ENCODE data around the gene LRP2. TPM values are rescaled to one million over a fixed set of nuclear protein-coding genes. Genes with fewer than 3 reads are reported as not detected.

LRP2 gene
- total RNA-seq, 2 donors from 2014 or later, result 0.05 TPM; not detected in 1

DNA sequence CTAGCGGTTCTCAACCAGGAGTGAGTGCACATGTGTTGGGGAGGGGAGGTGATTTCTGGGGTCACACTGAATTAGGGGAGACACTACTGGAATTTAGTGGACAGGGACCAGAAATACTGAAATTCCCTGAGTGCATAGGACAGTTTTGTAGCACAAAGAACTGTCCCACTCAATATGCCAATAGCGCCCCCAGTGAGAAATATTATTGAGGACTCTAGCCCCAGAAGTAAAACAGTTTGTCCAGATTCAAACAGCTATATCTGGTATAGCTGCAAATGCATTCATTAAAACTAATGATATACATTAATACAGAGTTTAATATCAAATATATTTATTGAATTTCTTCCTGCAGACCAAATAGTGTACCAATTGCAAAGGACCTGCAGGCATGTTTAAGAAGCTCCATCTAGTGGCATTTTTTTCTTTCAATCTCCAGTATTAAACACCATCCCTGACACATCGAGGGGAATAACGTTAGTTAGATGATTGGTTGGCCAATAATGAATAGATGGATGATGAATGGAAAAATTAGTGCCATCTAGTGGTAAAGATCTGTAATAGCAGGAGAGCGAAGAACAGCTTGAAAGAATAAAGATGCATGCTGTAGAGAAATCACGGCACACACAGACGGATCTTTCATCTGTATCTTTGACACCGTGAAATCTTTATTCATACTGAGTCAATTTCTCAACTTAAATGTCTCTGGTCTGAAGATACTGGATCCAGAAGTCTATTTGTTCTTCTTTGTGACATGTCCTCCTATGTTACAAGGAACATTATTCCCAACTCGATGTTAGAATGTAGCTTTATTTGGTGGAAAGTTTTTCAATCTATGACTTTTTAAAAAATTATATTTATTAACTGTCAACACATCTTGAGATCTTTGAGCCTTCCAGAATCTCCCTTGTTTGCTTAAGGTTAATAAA is 230.5 kb downstream of the LRP2 start:
- H3K4me1 ChIP-seq, result no peaks in the 10 kb centered on the region
- intact Hi-C loops (cut with DNase I), result no loop called here
- no peaks in the 10 kb centered on the region for H3K27me3 ChIP-seq
- H3K27ac ChIP-seq, result no peak overlapping the region
- no peak for DNase-seq
- H3K9ac ChIP-seq (ENCODE audit: low read depth in 2 of 2, low read length in 2 of 2), result no peak overlapping the region
- TF ChIP-seq, protein P1, sequence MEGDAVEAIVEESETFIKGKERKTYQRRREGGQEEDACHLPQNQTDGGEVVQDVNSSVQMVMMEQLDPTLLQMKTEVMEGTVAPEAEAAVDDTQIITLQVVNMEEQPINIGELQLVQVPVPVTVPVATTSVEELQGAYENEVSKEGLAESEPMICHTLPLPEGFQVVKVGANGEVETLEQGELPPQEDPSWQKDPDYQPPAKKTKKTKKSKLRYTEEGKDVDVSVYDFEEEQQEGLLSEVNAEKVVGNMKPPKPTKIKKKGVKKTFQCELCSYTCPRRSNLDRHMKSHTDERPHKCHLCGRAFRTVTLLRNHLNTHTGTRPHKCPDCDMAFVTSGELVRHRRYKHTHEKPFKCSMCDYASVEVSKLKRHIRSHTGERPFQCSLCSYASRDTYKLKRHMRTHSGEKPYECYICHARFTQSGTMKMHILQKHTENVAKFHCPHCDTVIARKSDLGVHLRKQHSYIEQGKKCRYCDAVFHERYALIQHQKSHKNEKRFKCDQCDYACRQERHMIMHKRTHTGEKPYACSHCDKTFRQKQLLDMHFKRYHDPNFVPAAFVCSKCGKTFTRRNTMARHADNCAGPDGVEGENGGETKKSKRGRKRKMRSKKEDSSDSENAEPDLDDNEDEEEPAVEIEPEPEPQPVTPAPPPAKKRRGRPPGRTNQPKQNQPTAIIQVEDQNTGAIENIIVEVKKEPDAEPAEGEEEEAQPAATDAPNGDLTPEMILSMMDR (IDR thresholded peaks at IDR 0.05), result peak; percentile 91
- no peaks in the 10 kb centered on the region for H3K9me3 ChIP-seq
- H3K4me3 ChIP-seq, result no peak overlapping the region
- no peaks in the 10 kb centered on the region for H3K36me3 ChIP-seq

DNA sequence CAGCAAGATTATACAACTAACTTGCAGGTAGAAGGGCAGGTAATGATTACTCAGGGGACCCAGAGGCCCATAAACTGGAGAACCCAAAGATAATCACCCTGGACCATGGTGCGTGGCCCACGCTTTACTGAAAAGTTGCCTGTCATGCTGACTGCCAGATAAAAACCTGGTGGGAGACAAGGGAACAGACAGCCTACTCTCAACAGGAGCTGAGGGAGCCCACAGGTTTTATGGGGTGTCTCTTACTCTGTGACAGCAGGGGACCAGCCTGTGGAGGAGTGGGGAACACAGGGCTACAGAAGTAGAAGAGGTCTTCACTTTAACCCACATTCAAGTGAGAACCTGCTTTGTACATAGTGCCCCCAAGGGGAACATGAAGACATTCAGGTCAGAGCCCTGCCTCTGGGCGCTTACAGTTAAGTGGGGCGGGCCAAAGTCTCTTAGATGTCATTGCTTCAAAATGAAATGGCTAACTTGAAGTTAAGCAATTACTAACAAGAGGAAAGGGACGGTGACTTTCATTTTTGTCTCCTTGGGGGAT is 232.6 kb downstream of the LRP2 start:
- intact Hi-C loops (cut with DNase I), result no loop called here
- DNase-seq, result no peak

DNA sequence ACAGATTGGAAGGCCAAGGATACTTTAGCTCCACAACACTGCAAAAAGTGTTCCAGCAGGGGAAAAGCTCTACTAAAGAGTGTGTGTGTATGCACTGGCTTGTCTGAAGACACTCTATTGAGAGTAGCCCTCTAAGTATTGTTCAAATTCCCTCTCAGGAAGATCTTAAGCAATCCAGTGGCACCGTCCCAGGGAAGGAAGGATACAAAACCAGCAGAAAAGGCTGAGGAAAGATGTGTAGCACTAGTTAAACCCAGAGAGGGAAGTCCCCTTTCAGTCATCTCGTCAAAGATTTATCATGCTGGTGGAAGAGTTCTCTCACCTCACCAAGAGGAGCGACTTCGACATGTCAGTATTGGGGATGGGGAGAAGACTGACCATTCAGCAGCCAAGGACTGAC is 242.5 kb downstream of the LRP2 start:
- intact Hi-C loops (cut with DNase I), result no loop called here

More for the DNA sequence above, 232.6 kb downstream of the LRP2 start:
- no peak overlapping the region for H3K27ac ChIP-seq
- H3K4me3 ChIP-seq, result no peak overlapping the region
- H3K27me3 ChIP-seq, result no peaks in the 10 kb centered on the region
- H3K4me1 ChIP-seq, result no peaks in the 10 kb centered on the region
- H3K9me3 ChIP-seq, result no peaks in the 10 kb centered on the region
- no peaks in the 10 kb centered on the region for H3K36me3 ChIP-seq
- TF ChIP-seq, protein P1 (IDR thresholded peaks at IDR 0.05), result no peak
- no peak overlapping the region for H3K9ac ChIP-seq (ENCODE audit: low read depth in 2 of 2, low read length in 2 of 2)

DNA sequence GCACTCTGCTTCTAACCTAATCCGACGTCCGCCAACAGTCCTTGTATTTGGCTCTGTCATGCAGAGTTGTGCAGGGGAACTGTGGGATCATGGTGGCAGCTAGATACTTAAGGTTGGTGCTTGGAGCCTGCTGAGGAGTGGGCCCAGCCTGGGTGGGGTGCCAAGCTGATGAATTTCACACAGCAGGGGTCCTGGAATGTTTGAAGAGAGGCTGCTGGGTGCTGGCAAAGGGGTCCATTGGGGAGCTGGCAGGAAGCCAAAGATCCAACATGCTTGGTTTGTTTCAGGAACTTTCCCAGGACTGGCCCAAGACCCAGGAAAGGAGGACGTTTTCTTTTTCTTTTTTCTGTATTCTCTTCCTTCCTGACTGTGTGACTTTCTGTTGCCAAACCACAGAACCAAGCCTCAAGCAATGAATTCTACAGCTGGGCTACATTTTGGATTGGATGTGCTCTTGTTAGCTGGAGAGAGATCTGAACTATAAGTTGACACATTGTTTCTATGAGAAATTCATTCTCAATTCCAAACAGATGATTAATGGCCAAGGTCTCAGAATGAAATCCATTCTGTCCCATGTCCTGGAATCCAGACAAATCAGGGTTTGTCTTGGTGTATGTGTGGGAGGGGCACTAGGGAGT is 243.1 kb downstream of the LRP2 start:
- Histone ChIP-seq H3K9ac (ENCODE audit: low read depth in 2 of 2, low read length in 2 of 2) (no peak overlapping the region), H3K27ac (no peak overlapping the region), H3K4me3 (no peak overlapping the region), H3K27me3 (no peaks in the 10 kb centered on the region), H3K36me3 (no peaks in the 10 kb centered on the region), H3K9me3 (no peaks in the 10 kb centered on the region), H3K4me1 (no peaks in the 10 kb centered on the region)
- DNase-seq, result no peak
- TF ChIP-seq, protein P1 (IDR thresholded peaks at IDR 0.05), result no peak
- intact Hi-C loops (cut with DNase I), result no loop called here

More for the DNA sequence above, 242.5 kb downstream of the LRP2 start:
- DNase-seq, result no peak
- Histone ChIP-seq H3K4me1 (no peaks in the 10 kb centered on the region), H3K27me3 (no peaks in the 10 kb centered on the region), H3K36me3 (no peaks in the 10 kb centered on the region), H3K4me3 (no peak overlapping the region), H3K27ac (no peak overlapping the region), H3K9me3 (no peaks in the 10 kb centered on the region), H3K9ac (ENCODE audit: low read depth in 2 of 2, low read length in 2 of 2) (no peak overlapping the region)
- TF ChIP-seq, protein P1 (IDR thresholded peaks at IDR 0.05), result no peak

DNA sequence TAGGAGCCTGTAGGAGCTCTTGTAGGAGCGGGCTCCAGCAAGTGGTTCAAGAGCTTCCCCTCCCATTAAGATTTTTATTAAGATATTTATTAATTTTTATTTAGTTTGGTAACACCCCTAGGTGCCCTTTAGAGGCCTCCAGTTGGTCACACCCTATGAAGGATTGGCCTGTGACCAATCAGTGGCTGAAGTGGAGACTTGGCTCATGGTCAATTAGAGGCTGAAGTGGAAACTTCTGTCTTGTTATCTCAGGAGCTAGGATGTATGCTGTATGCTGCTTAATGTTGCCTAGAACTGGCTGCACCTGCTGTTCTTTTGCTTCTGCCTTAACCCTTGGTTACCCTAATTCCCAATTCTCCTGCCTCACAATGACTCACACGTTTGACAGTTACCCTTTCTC is 244.3 kb downstream of the LRP2 start:
- H3K27ac ChIP-seq, result no peak overlapping the region
- intact Hi-C loops (cut with DNase I), result no loop called here

More for the DNA sequence above, 244.3 kb downstream of the LRP2 start:
- no peaks in the 10 kb centered on the region for H3K4me1 ChIP-seq
- no peak overlapping the region for H3K4me3 ChIP-seq
- H3K36me3 ChIP-seq, result no peaks in the 10 kb centered on the region
- no peak overlapping the region for H3K9ac ChIP-seq (ENCODE audit: low read depth in 2 of 2, low read length in 2 of 2)
- no peaks in the 10 kb centered on the region for H3K27me3 ChIP-seq
- TF ChIP-seq, protein P1 (IDR thresholded peaks at IDR 0.05), result no peak
- DNase-seq, result no peak
- H3K9me3 ChIP-seq, result no peaks in the 10 kb centered on the region
